ENCODE measurements around the gene TMEM209. TPM values are rescaled to one million over a fixed set of nuclear protein-coding genes. Genes with fewer than 3 reads are reported as not detected.
"Not testable (repeated sequence)": the region's sequence is repeated elsewhere in the genome, so short reads cannot be mapped to it uniquely, and the experiment has no call there.

Gene TMEM209
- 10 to 100 TPM; 18.3 to 18.8 TPM for total RNA-seq
- polyA plus RNA-seq (2013, experiment 1 of 2) = 16.8 TPM
- polyA plus RNA-seq (2013, experiment 2 of 2) = 18.5 TPM
- 18.9 to 80.4 (median 40.5) reads per million in 172 experiments for total RNA-seq

GRCh38 chr7:130205084-130205947, at the start of gene TMEM209:
TMEM209 (minus strand) TSS chr7:130205406; CDS start chr7:130205375, 31 bp downstream.
- Histone ChIP-seq H3K27ac (ENCODE audit: low read depth in 1 of 2, low read length in 2 of 2) (peak within 1 kb of the TSS; percentile 81 to 87), H3K4me3 (ENCODE audit: low read length) (peak within 1 kb of the TSS; percentile 88), H3K27me3 (ENCODE audit: control insufficient read depth in 1 of 2, insufficient read depth in 2 of 2, low read length in 2 of 2) (no peaks in the 10 kb centered on the region), H3K4me1 (ENCODE audit: insufficient read depth, low read length) (peaks cover 20% of the 10 kb centered on the region), H3K9me3 (ENCODE audit: control insufficient read depth in 1 of 2, insufficient read depth in 1 of 2, low read length in 2 of 2) (no peaks in the 10 kb centered on the region), H3K36me3 (ENCODE audit: insufficient read depth, low read length) (peaks cover 27% of the 10 kb centered on the region)
- peak; percentile 85 to 98 (median 91) for DNase-seq
- intact Hi-C loops (cut with DNase I, micrococcal nuclease) = loop anchor here (1.0 to 10.0 kb wide), 9 partner anchors 133 to 1148 kb away; partner anchors contain the start of genes CEP41 (in 1 of the 2), COPG2 (in 1 of the 2), KLHDC10 (in 1 of the 2) and NRF1 (in 1 of the 2)
- TF ChIP-seq CTCF (IDR thresholded peaks at IDR 0.05) = no peak
- Mint-ChIP-seq H3K27ac (peak within 1 kb of the TSS; percentile 89), H3K27me3 (no peaks in the 10 kb centered on the region), H3K4me3 (peak within 1 kb of the TSS; percentile 96), H3K4me1 (ENCODE audit: low read depth) (peaks cover 40% of the 10 kb centered on the region), H3K36me3 (ENCODE audit: low read depth) (peaks cover 41% of the 10 kb centered on the region), H3K9me3 (no peaks in the 10 kb centered on the region)
- ChIA-PET POLR2A (interaction anchor here (0.6 to 2.1 kb wide), 17 partner anchors 12 to 707 kb away, joined by 3 to 14 read pairs (median 4); partner anchors contain the start of gene KLHDC10), CTCF (interaction anchor here (0.6 kb wide), 1 partner anchor 12 kb away, joined by 3 read pairs; no protein-coding TSS in a partner anchor)
- peak; percentile 96 for ATAC-seq (ENCODE audit: poor library complexity)

GRCh38 chr7:130254555-130254954, 49.3 kb upstream of the TMEM209 start:
- Mint-ChIP-seq H3K9me3 (peaks cover 4% of the 10 kb centered on the region), H3K27me3 (no peaks in the 10 kb centered on the region), H3K4me3 (no peak overlapping the region), H3K27ac (no peak overlapping the region), H3K36me3 (ENCODE audit: low read depth) (peaks cover 13% of the 10 kb centered on the region), H3K4me1 (ENCODE audit: low read depth) (no peaks in the 10 kb centered on the region)
- peaks cover 17 to 18% of the 10 kb centered on the region in 2 experiments for H3K9me3 ChIP-seq (ENCODE audit: control insufficient read depth in 1 of 2, insufficient read depth in 1 of 2, low read length in 2 of 2)
- DNase-seq (no peak), ATAC-seq (ENCODE audit: poor library complexity) (no peak)
- intact Hi-C loops (cut with DNase I, micrococcal nuclease) = no loop called here
- no peaks in the 10 kb centered on the region for H3K36me3 ChIP-seq (ENCODE audit: insufficient read depth, low read length)
- POLR2A ChIA-PET = no interaction called here
- no peak overlapping the region for H3K27ac ChIP-seq (ENCODE audit: low read depth in 1 of 2, low read length in 2 of 2)
- CTCF ChIA-PET = no interaction called here
- no peak overlapping the region for H3K4me3 ChIP-seq (ENCODE audit: low read length)
- H3K27me3 ChIP-seq (ENCODE audit: control insufficient read depth in 1 of 2, insufficient read depth in 2 of 2, low read length in 2 of 2) = peaks cover 0 to 5% of the 10 kb centered on the region in 2 experiments
- H3K4me1 ChIP-seq (ENCODE audit: insufficient read depth, low read length) = no peaks in the 10 kb centered on the region
- no peak for TF ChIP-seq CTCF (IDR thresholded peaks at IDR 0.05)

GRCh38 chr7:130249626-130250025, 44.4 kb upstream of the TMEM209 start:
- not testable (repeated sequence) for H3K4me1 Mint-ChIP-seq (ENCODE audit: low read depth)

GRCh38 chr7:130248842-130249241, 43.6 kb upstream of the TMEM209 start:
- POLR2A ChIA-PET; H3K4me1 ChIP-seq (ENCODE audit: insufficient read depth, low read length); H3K36me3 ChIP-seq (ENCODE audit: insufficient read depth, low read length); H3K9me3 ChIP-seq (ENCODE audit: control insufficient read depth in 1 of 2, insufficient read depth in 1 of 2, low read length in 2 of 2); H3K27ac Mint-ChIP-seq; DNase-seq; H3K27me3 ChIP-seq (ENCODE audit: control insufficient read depth in 1 of 2, insufficient read depth in 2 of 2, low read length in 2 of 2); H3K27me3 Mint-ChIP-seq; CTCF ChIA-PET; H3K4me1 Mint-ChIP-seq (ENCODE audit: low read depth); H3K4me3 Mint-ChIP-seq; H3K36me3 Mint-ChIP-seq (ENCODE audit: low read depth); H3K9me3 Mint-ChIP-seq; ATAC-seq (ENCODE audit: poor library complexity); H3K4me3 ChIP-seq (ENCODE audit: low read length); H3K27ac ChIP-seq (ENCODE audit: low read depth in 1 of 2, low read length in 2 of 2): not testable (repeated sequence)
- intact Hi-C loops (cut with DNase I, micrococcal nuclease) = loop anchor here in 1 of 2 experiments (10.0 kb wide), 1 partner anchor 236 kb away; no protein-coding TSS in a partner anchor

More at GRCh38 chr7:130249626-130250025, 44.4 kb upstream of the TMEM209 start:
- POLR2A ChIA-PET; H3K27ac Mint-ChIP-seq; H3K9me3 Mint-ChIP-seq; H3K27ac ChIP-seq (ENCODE audit: low read depth in 1 of 2, low read length in 2 of 2); H3K4me3 Mint-ChIP-seq; H3K4me1 ChIP-seq (ENCODE audit: insufficient read depth, low read length); H3K4me3 ChIP-seq (ENCODE audit: low read length); H3K27me3 Mint-ChIP-seq; H3K27me3 ChIP-seq (ENCODE audit: control insufficient read depth in 1 of 2, insufficient read depth in 2 of 2, low read length in 2 of 2); ATAC-seq (ENCODE audit: poor library complexity); H3K9me3 ChIP-seq (ENCODE audit: control insufficient read depth in 1 of 2, insufficient read depth in 1 of 2, low read length in 2 of 2); CTCF ChIA-PET; H3K36me3 Mint-ChIP-seq (ENCODE audit: low read depth); DNase-seq; H3K36me3 ChIP-seq (ENCODE audit: insufficient read depth, low read length): not testable (repeated sequence)
- intact Hi-C loops (cut with DNase I, micrococcal nuclease) = loop anchor here in 1 of 2 experiments (10.0 kb wide), 1 partner anchor 235 kb away; no protein-coding TSS in a partner anchor

- H3K9me3 ChIP-seq (ENCODE audit: control insufficient read depth in 1 of 2, insufficient read depth in 1 of 2, low read length in 2 of 2); H3K27ac ChIP-seq (ENCODE audit: low read depth in 1 of 2, low read length in 2 of 2); H3K4me3 ChIP-seq (ENCODE audit: low read length); H3K27me3 Mint-ChIP-seq; H3K9me3 Mint-ChIP-seq; H3K4me1 Mint-ChIP-seq (ENCODE audit: low read depth); ATAC-seq (ENCODE audit: poor library complexity); H3K36me3 Mint-ChIP-seq (ENCODE audit: low read depth); H3K4me1 ChIP-seq (ENCODE audit: insufficient read depth, low read length); H3K27ac Mint-ChIP-seq; H3K36me3 ChIP-seq (ENCODE audit: insufficient read depth, low read length); H3K4me3 Mint-ChIP-seq; CTCF ChIA-PET; DNase-seq; H3K27me3 ChIP-seq (ENCODE audit: control insufficient read depth in 1 of 2, insufficient read depth in 2 of 2, low read length in 2 of 2); POLR2A ChIA-PET: not testable (repeated sequence)
- intact Hi-C loops (cut with DNase I, micrococcal nuclease) = loop anchor here in 1 of 2 experiments (10.0 kb wide), 1 partner anchor 238 kb away; no protein-coding TSS in a partner anchor
Observed at GRCh38 chr7:130246491-130246890, 41.3 kb upstream of the TMEM209 start.
